Fibroblast of skin of left quadriceps (primary cell): ENCODE results near the gene RNF213.
"Not testable (repeated sequence)": the region's sequence is repeated elsewhere in the genome, so short reads cannot be mapped to it uniquely, and the experiment has no call there.

ENCODE experiments used
- DNase-seq, 2 experiments: peaks; one replicate each; pipeline ENCODE4 v3.0.0-alpha.2; 2013; ENCODE audit warnings: low read depth in 2 of 2

Gene RNF213

GRCh38 chr17:80291691-80292487 is 31.2 kb downstream of the RNF213 start:
- no peak for DNase-seq

- DNase-seq, result no peak
Measured at GRCh38 chr17:80292521-80292971, 31.9 kb downstream of the RNF213 start.

GRCh38 chr17:80294210-80294609 is 33.6 kb downstream of the RNF213 start:
- no peak for DNase-seq

- no peak for DNase-seq
Measured at GRCh38 chr17:80294653-80295052, 34.0 kb downstream of the RNF213 start.

- no peak for DNase-seq
Measured at GRCh38 chr17:80295146-80295545, 34.5 kb downstream of the RNF213 start.

GRCh38 chr17:80295559-80295958 is 34.9 kb downstream of the RNF213 start:
- DNase-seq, result no peak

- no peak for DNase-seq
Measured at GRCh38 chr17:80296221-80296620, 35.6 kb downstream of the RNF213 start.

GRCh38 chr17:80297996-80298560 is 37.4 kb downstream of the RNF213 start:
- DNase-seq, result no peak

- not testable (repeated sequence) for DNase-seq
Measured at GRCh38 chr17:80299350-80300100, 38.9 kb downstream of the RNF213 start.

- DNase-seq, result not testable (repeated sequence)
Measured at GRCh38 chr17:80300756-80301155, 40.1 kb downstream of the RNF213 start.

- no peak for DNase-seq
Measured at GRCh38 chr17:80303824-80304223, 43.2 kb downstream of the RNF213 start.

GRCh38 chr17:80307994-80308691 is 47.5 kb downstream of the RNF213 start:
- DNase-seq, result no peak

- no peak for DNase-seq
Measured at GRCh38 chr17:80308692-80309517, 48.3 kb downstream of the RNF213 start.

- no peak for DNase-seq
Measured at GRCh38 chr17:80311216-80311827, 50.7 kb downstream of the RNF213 start.

GRCh38 chr17:80312621-80313135 is 52.0 kb downstream of the RNF213 start:
- no peak for DNase-seq

GRCh38 chr17:80313160-80313829 is 52.6 kb downstream of the RNF213 start:
- DNase-seq, result no peak

- DNase-seq, result not testable (repeated sequence)
Measured at GRCh38 chr17:80313946-80314345, 53.3 kb downstream of the RNF213 start.

GRCh38 chr17:80315517-80316182 is 55.0 kb downstream of the RNF213 start:
- DNase-seq, result no peak

- no peak for DNase-seq
Measured at GRCh38 chr17:80316431-80316830, 55.8 kb downstream of the RNF213 start.
